ENCODE results near the gene PLPP3. TPM values are rescaled to one million over a fixed set of nuclear protein-coding genes. Genes with fewer than 3 reads are reported as not detected.
A peak's percentile ranks its signal among the peaks of the same experiment; 100 is the strongest.

PLPP3 gene
- total RNA-seq, 1 donor from 2014 or later = 236 TPM

- DNase-seq (ENCODE audit: extremely low spot score in 2 of 2) = no peak
- TF ChIP-seq POLR2A (IDR thresholded peaks at IDR 0.05) (no peak), POLR2AphosphoS5 (IDR thresholded peaks at IDR 0.05; ENCODE audit: insufficient read depth in 1 of 2, low read depth in 1 of 2) (no peak), CTCF (IDR thresholded peaks at IDR 0.05) (no peak)
- Histone ChIP-seq H3K27me3 (no peaks in the 10 kb centered on the region), H3K36me3 (no peaks in the 10 kb centered on the region), H3K4me3 (no peak overlapping the region), H3K4me1 (peaks cover 26% of the 10 kb centered on the region), H3K27ac (peak overlapping the region; percentile 47), H3K9me3 (no peaks in the 10 kb centered on the region)
- intact Hi-C loops (cut with DNase I) = no loop called here
Observed at GRCh38 chr1:56447823-56448222, 131.5 kb downstream of the PLPP3 start.

GRCh38 chr1:56446531-56447098 lies 132.7 kb downstream of the PLPP3 start:
- no peaks in the 10 kb centered on the region for H3K36me3 ChIP-seq
- H3K27ac ChIP-seq = peak overlapping the region; percentile 47
- no peaks in the 10 kb centered on the region for H3K27me3 ChIP-seq
- DNase-seq (ENCODE audit: extremely low spot score in 2 of 2) = no peak
- H3K4me3 ChIP-seq = no peak overlapping the region
- H3K9me3 ChIP-seq = no peaks in the 10 kb centered on the region
- intact Hi-C loops (cut with DNase I) = no loop called here
- TF ChIP-seq POLR2A (IDR thresholded peaks at IDR 0.05) = no peak
- TF ChIP-seq POLR2AphosphoS5 (IDR thresholded peaks at IDR 0.05; ENCODE audit: insufficient read depth in 1 of 2, low read depth in 1 of 2) = peak in 1 of 2 donors; percentile 70
- TF ChIP-seq CTCF (IDR thresholded peaks at IDR 0.05) = no peak
- peaks cover 16% of the 10 kb centered on the region for H3K4me1 ChIP-seq

DNA sequence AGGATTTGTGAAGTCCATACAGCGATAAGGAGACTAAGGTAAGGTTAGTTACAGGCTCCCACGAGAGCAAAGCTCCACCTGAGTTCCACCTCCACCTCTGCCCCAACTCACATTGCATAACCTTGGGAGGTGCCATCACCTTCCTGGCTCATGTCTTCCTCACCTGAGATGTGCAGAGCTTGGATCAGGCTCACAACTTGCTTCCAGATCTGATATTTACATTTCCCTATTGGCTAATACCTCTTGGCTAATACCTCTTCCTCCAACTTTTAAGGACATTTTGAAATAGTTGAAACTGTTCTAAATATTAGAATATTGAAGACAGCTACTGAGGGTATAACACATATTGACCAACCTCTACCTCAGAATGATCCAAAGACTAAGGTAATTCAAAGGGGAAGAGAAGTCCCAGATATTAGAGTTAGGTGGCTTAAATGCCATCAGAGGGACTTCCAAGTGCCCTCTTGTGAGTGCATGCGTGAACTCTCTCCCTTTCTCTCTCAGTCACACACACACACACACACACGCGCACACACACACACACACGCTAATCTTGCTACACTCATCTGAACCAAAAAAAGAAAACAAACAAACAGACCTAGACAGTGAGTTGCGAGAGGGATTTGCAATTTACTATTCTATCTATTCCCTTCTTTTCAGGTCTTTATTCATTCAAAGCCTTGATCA lies 134.3 kb downstream of the PLPP3 start:
- Histone ChIP-seq H3K27ac (no peak overlapping the region), H3K36me3 (no peaks in the 10 kb centered on the region), H3K4me1 (peaks cover 16% of the 10 kb centered on the region), H3K4me3 (no peak overlapping the region), H3K27me3 (no peaks in the 10 kb centered on the region), H3K9me3 (no peaks in the 10 kb centered on the region)
- no peak for DNase-seq (ENCODE audit: extremely low spot score in 2 of 2)
- intact Hi-C loops (cut with DNase I) = no loop called here
- TF ChIP-seq POLR2A (IDR thresholded peaks at IDR 0.05) = no peak
- TF ChIP-seq CTCF (IDR thresholded peaks at IDR 0.05) = no peak
- TF ChIP-seq POLR2AphosphoS5 (IDR thresholded peaks at IDR 0.05; ENCODE audit: insufficient read depth in 1 of 2, low read depth in 1 of 2) = no peak

Small RNA genes within 50 kb of the gene (small RNA-seq; reads per million reads assigned to genes)
- gene AC099789.1 = not detected

Other genes starting within 250 kb of the PLPP3 start
- 3.7 TPM for gene PRKAA2, start 65.8 kb upstream of the PLPP3 start, total RNA-seq
- gene FYB2, start 239.8 kb upstream of the PLPP3 start, total RNA-seq = not detected